Activated T-helper 1 cell treated with Interleukin-2 at 50 U/mL for 16 hours (primary cell): ENCODE data around the gene EWSR1.
"Not testable (repeated sequence)": the region's sequence is repeated elsewhere in the genome, so short reads cannot be mapped to it uniquely, and the experiment has no call there.

Experiments
- DNase-seq: peaks from one replicate; pipeline ENCODE4 v3.0.0-alpha.2; 2020; ENCODE audit warnings: low read depth

Gene EWSR1

DNA sequence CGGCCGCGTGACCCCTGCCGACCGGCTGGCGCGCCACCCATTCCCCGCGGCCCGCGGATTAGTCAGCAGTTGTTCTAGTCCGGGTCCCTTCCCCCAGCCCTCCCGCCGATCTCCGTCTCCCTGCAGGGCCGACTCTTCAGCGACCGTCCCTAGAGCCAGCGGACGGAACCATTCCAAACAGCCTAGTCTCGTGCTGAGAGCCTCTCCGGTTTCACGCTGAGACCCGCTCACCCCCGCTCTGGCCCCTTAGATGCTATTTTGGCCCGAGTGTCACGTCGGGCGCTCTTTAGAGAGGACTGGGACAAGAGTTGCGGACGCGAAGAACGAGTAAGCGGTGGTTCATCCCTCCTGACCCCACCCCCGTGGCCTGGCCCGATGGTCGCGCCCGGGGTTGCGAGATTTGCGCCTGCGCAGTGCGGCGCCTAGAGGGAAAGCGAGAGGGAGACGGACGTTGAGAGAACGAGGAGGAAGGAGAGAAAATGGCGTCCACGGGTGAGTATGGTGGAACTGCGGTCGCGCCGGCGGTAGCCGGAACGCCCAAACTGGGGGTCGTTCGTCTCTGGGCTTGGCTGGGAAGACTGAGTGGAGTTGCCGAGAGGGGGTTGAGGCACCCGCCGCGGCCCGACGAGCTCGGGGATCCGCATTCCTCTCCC lies at the start of gene EWSR1, which contains the start of gene RHBDD3:
Gene EWSR1, plus strand, starts transcription at position 411 of the 653 bp plus-strand sequence. Its CDS starts 69 bp downstream, at position 480.
Gene RHBDD3, minus strand, starts transcription at position 124 of the 653 bp plus-strand sequence. CDS start 2,355 bp downstream, outside the sequence.
- peak; percentile 92 for DNase-seq

DNA sequence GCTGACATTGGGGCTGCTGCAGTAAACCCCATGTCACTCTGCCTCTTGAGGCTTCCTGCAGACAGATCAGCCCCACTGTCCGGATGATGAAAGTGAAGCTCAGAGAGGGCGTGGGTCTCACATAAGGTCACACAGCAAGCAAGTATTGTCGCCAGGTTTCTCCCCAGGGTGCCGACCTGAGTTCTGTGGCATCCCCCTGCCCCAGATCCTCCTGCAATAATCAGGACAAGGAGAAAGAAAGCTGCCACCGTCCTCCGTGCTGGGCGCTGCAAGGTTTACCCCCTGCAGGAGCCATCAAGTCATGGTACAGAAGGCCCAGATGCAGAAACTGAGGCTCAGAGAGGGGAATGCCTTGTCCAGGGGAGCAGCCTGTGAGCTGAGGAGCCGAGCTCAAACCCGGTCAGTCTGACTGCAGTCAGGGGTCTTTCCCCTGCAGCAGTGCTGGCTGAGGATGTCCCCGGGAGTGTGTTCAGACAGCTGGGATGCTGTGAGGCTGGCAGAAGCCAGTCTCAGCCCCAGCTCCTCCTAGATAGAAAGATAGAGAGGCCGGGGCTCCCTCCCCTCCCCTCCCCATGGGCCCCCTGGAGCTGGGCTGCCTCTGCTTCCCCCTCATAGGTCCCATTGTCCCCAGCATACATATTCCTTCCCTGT lies 49.2 kb upstream of the EWSR1 start:
- DNase-seq = no peak

DNA sequence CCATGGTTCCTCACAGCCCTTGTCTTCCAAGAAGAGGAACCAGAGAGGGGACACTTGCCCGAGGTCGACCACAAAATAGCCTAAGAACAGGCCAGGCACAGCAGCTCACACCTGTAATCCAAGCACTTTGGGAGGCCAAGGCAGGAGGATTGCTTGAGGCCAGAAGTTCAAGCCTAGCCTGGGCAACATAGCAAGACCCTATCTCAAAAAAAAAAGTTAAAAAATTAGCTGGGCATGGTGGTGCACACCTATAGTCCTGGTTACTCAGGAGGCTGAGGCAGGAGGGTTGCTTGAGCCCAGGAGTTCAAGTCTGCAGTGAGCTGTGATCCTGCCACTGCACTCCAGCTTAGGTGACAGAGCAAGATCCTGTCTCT lies 48.7 kb upstream of the EWSR1 start:
- not testable (repeated sequence) for DNase-seq

GRCh38 chr22:29219881-29220670 lies 48.0 kb upstream of the EWSR1 start:
- no peak for DNase-seq

DNA sequence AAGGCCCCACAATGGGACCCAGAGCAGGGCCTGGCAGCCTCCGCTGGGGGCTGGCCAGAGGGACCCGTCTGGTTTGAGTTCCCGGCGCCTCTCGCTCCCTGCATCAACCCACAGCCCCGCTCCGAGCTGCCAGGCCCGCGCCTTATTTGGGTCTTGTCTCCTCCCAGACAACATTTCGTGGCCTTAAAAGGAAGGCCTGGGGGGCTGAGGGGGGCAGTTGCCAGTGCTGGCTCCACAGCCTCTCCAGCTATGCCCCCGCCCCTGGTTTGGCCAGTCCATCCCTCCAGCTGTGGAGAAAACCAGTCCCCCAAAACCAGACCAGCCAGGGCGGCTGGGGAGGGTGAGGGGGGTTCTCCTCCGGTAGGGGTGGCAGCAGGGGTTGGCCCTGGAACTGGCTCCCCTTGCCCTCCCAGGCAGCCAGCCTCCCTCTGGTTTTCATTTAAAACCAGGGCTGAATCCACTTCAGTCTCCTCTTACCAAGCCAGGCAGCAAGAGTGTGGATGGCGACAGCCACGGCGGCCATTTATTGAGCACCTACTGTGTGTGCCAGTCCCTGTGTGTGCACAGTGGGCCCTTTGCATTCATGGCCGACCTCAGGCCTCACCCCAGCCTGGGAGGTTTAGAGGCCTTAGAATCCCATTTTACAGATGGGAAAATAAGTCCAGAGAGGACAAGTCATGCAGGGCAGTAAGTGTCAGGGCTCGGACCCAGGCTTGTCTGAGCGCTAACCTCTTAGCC lies 43.8 kb upstream of the EWSR1 start:
- DNase-seq = no peak

DNA sequence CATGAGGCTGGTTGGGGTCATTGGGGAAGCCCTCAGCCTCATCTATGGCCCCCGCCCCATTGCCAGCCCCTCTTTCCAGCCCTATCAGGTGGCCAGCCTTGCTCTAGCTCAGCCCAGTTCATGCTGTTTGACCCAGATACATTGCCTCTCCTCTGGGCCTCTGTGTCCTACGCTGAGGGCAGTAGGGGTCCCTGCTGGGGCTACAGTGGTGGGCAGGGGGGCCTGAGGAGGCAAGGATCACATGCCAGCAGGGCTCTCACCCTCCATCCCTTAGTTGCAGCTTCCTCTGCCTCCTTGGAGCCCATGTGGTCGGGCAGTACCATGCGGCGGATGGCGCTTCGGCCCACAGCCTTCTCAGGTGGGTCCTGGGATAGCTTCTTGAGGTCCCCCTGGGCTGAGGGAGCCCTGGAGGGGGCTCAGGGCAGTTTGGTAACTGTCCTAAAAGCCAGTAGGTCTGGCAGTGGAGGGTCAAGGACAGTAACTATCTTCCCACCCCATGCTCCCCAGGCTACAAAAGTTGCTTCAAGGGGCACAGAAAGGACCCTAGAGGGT lies 43.1 kb upstream of the EWSR1 start:
- no peak for DNase-seq

DNA sequence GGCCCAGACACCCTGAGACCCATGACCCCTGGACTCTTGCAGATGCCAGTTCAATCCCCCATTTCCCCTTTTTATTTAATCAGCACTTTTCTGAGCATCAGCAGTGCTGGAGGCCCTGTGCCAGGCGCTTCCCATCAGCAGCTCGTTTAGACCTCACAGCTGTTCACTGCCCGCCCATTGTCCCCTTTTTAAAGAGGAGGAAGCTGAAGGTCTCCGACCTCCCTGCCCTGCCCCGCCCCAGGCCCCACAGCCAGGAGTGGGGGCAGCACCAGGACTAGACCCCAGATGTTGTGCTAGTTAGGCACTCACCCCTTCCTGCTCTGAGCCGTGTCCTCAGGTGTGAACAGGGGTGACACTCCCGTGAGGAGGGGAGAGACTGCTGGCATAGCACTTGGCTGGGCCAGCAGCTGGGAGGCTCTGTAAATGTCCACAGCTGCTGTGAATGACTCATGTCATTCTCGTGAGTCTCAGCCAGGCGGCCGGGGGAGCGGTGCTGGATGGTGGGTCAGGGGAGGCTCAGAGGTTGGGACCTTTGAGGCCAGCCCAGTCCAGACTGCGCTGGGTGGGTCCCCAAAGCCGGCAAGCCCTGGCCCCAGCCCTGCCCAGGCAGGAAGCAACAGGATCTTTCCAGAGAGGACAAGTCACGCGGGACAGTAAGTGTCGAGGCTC lies 42.5 kb upstream of the EWSR1 start:
- DNase-seq = no peak

- no peak for DNase-seq
Observed at GRCh38 chr22:29226351-29226981, 41.6 kb upstream of the EWSR1 start.

DNA sequence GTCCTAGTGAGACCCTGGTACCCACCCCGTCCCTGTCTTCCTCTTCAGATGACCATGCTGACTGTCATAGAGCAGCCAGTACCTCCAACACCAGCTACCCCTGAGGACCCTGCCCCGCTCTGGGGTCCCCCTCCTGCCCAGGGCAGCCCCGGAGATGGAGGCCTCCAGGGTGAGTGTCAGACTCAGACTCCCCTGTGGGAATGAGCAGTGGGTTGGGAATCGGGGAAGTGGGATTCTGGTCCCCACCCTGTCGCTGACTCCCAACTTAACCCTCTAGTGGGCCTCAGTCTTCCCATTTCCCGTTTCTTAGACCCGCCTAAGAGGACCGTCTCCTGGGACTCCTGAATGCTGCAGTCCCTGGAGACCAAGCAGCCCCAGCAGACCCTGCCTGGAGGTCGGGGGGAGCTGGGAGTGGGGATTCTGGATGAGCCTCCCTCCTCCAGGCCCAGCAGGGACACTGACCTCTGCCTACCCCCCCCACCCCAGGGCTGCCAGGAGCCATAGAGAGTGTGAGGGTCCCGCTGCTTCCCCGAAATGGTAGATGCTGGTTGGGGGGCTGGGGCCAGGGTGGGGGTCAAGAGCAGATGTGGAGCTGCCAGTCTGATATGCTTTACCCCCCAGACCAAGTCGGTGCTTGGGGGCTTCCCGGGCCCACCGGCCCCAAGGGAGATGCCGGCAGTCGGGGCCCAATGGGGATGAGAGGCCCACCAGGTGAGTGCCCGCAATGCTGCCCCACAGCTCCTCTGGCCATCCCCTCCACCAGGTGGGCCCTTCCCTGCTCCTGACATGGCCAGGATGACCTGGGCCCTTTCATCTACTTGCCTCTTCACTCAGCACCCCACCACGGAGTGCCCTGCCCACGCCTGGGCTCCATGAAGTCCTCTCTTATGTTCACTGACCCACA lies 36.8 kb upstream of the EWSR1 start:
- DNase-seq = no peak

- DNase-seq = no peak
Observed at GRCh38 chr22:29231971-29232959, 35.8 kb upstream of the EWSR1 start.

- no peak for DNase-seq
Observed at GRCh38 chr22:29233277-29233877, 34.7 kb upstream of the EWSR1 start.

DNA sequence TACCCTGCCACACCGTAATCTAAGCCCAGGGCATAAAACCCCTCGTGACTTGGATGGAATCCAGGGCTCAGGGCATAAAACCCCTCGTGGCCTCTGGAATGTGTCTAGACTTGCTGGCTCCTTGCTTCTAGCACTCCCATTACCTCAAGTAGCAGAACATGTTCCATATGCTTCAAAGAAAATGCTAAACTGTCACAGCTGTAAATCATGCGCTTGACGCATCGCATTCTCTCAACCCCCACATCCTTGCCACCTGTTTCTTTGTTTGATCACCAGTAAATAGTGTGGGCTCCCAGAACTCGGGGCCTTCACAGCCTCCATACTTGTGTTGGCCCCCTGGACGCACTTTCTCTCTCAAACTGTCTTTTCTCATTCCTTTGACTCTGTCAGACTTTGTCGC lies 27.6 kb upstream of the EWSR1 start:
- not testable (repeated sequence) for DNase-seq

DNA sequence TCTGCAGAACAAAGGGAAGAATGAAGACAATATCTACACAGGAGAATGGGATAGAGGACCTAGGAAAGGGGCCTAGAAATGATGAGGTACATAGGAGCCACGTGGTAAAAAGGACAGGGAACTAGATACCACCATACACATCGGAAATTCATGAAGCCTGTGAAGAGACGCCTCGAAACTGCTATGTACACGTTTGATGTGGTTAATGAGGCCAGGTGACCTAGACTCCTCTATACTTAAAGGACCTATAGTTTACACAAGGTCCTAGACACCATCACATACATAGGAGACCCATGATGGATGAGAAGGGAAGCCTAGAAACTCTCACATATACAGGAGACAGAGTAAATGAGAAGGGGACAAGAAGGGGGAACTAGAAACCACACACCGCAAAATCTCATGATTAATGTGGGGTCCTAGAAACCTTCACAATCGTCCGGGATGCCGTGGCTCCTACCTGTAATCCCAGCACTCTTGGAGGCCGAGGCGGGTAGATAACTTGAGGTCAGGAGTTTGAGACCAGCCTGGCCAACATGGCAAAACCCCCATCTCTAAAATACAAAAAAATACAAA lies 24.1 kb upstream of the EWSR1 start:
- DNase-seq = no peak

GRCh38 chr22:29244785-29245625 lies 23.1 kb upstream of the EWSR1 start:
- DNase-seq = no peak

GRCh38 chr22:29245626-29246385 lies 22.3 kb upstream of the EWSR1 start:
- DNase-seq = peak; percentile 45

- not testable (repeated sequence) for DNase-seq
Observed at GRCh38 chr22:29247891-29248290, 20.2 kb upstream of the EWSR1 start.
